ENCODE data around the gene ABCB11. TPM values are rescaled to one million over a fixed set of nuclear protein-coding genes. Genes with fewer than 3 reads are reported as not detected.

The ABCB11 gene
- total and polyA plus RNA-seq, 10 donors, result 0.03 to 0.32 (median 0.12) TPM; not detected in 3

GRCh38 chr2:168904358-168904757 lies 126.8 kb downstream of the ABCB11 start:
- H3K9me3 ChIP-seq, result no peaks in the 10 kb centered on the region
- no peaks in the 10 kb centered on the region for H3K4me1 ChIP-seq
- intact Hi-C loops (cut with DNase I; ENCODE audit: low total_unique reads), result no loop called here
- DNase-seq, result no peak
- TF ChIP-seq POLR2A (IDR thresholded peaks at IDR 0.05), result no peak
- TF ChIP-seq CTCF (IDR thresholded peaks at IDR 0.05 in 8 of 11, conservative IDR thresholded peaks at IDR 0.05 in 3 of 11), result no peak
- no peak for TF ChIP-seq POLR2AphosphoS5 (IDR thresholded peaks at IDR 0.05)
- H3K27me3 ChIP-seq (replicated peaks in 1 of 7), result peaks cover 0 to 14% (median 0%) of the 10 kb centered on the region in 7 donors
- WGBS, 5 donors, result 89 to 94% (median 92%) methylated on average over 3 of the region's 3 CpGs
- H3K36me3 ChIP-seq, result no peaks in the 10 kb centered on the region
- no peak overlapping the region for H3K4me3 ChIP-seq
- H3K27ac ChIP-seq, result no peak overlapping the region

GRCh38 chr2:168903888-168904287 lies 127.2 kb downstream of the ABCB11 start:
- intact Hi-C loops (cut with DNase I; ENCODE audit: low total_unique reads), result no loop called here
- 90 to 97% (median 94%) methylated on average over 2 of the region's 2 CpGs for WGBS, 5 donors
- Histone ChIP-seq H3K27me3 (replicated peaks in 1 of 7) (peaks cover 0 to 14% (median 0%) of the 10 kb centered on the region in 7 donors), H3K9me3 (no peaks in the 10 kb centered on the region), H3K4me1 (no peaks in the 10 kb centered on the region), H3K27ac (no peak overlapping the region), H3K36me3 (no peaks in the 10 kb centered on the region), H3K4me3 (no peak overlapping the region)
- no peak for DNase-seq
- no peak for TF ChIP-seq POLR2A (IDR thresholded peaks at IDR 0.05)
- no peak for TF ChIP-seq CTCF (IDR thresholded peaks at IDR 0.05 in 8 of 11, conservative IDR thresholded peaks at IDR 0.05 in 3 of 11)
- TF ChIP-seq POLR2AphosphoS5 (IDR thresholded peaks at IDR 0.05), result no peak

GRCh38 chr2:168901003-168901402 lies 130.1 kb downstream of the ABCB11 start, which contains the start of gene G6PC2:
G6PC2 (plus strand) TSS chr2:168901291; CDS start chr2:168901332, 41 bp downstream.
- TF ChIP-seq POLR2AphosphoS5 (IDR thresholded peaks at IDR 0.05) (no peak), CTCF (IDR thresholded peaks at IDR 0.05 in 8 of 11, conservative IDR thresholded peaks at IDR 0.05 in 3 of 11) (no peak), POLR2A (IDR thresholded peaks at IDR 0.05) (no peak)
- H3K27me3 ChIP-seq (replicated peaks in 1 of 7), result peaks cover 0 to 14% (median 0%) of the 10 kb centered on the region in 7 donors
- DNase-seq, result no peak
- no peak within 1 kb of the TSS for H3K4me3 ChIP-seq
- 63 to 81% (median 70%) methylated on average over 5 of the region's 5 CpGs for WGBS, 5 donors
- intact Hi-C loops (cut with DNase I; ENCODE audit: low total_unique reads), result no loop called here
- no peak within 1 kb of the TSS for H3K27ac ChIP-seq
- H3K9me3 ChIP-seq, result no peaks in the 10 kb centered on the region
- H3K36me3 ChIP-seq, result no peaks in the 10 kb centered on the region
- H3K4me1 ChIP-seq, result no peaks in the 10 kb centered on the region

- TF ChIP-seq POLR2AphosphoS5 (IDR thresholded peaks at IDR 0.05), result no peak
- TF ChIP-seq CTCF (IDR thresholded peaks at IDR 0.05 in 8 of 11, conservative IDR thresholded peaks at IDR 0.05 in 3 of 11), result no peak
- TF ChIP-seq POLR2A (IDR thresholded peaks at IDR 0.05), result no peak
- H3K4me1 ChIP-seq, result no peaks in the 10 kb centered on the region
- intact Hi-C loops (cut with DNase I; ENCODE audit: low total_unique reads), result no loop called here
- 73 to 94% (median 80%) methylated on average over 1 of the region's 1 CpG for WGBS, 5 donors
- no peaks in the 10 kb centered on the region for H3K36me3 ChIP-seq
- no peak for DNase-seq
- H3K4me3 ChIP-seq, result no peak overlapping the region
- no peaks in the 10 kb centered on the region for H3K27me3 ChIP-seq (replicated peaks in 1 of 7)
- H3K9me3 ChIP-seq, result no peaks in the 10 kb centered on the region
- H3K27ac ChIP-seq, result no peak overlapping the region
These were observed 133.7 kb downstream of the ABCB11 start for GRCh38 chr2:168897449-168897848.

Measured in spleen (tissue), 11 donors.